HFF-Myc (cell line): ENCODE measurements around the gene FAM131A.

ENCODE experiments used
- DNase-seq: peaks from one replicate; pipeline ENCODE4 v3.0.0-alpha.2; 2011; ENCODE audit warnings: low read depth; ENCODE audit errors: extremely low read depth
- H3K4me3 ChIP-seq: replicated peaks from 2 replicates; pipeline ENCODE4 v1.5.1; 2011; ENCODE audit warnings: low read depth, mild to moderate bottlenecking, control low read depth, low read length
- CTCF ChIP-seq: IDR thresholded peaks from 2 replicates; pipeline ENCODE4 v1.5.1; 2012; ENCODE audit warnings: mild to moderate bottlenecking, low read depth, low read length, control low read depth; ENCODE audit errors: missing control alignments

Gene FAM131A

GRCh38 chr3:184333190-184333589, 4.2 kb upstream of the FAM131A start:
- H3K4me3 ChIP-seq = no peak overlapping the region
- TF ChIP-seq CTCF = no peak
- DNase-seq = no peak

- H3K4me3 ChIP-seq = no peak overlapping the region
- no peak for TF ChIP-seq CTCF
- DNase-seq = no peak
Measured at GRCh38 chr3:184333700-184334099, 3.7 kb upstream of the FAM131A start.

- no peak for DNase-seq
- TF ChIP-seq CTCF = no peak
- H3K4me3 ChIP-seq = no peak overlapping the region
Measured at GRCh38 chr3:184334470-184335158, 2.8 kb upstream of the FAM131A start.

- DNase-seq = no peak
- TF ChIP-seq CTCF = no peak
- peak overlapping the region; percentile 56; the same call in 1 of the 2 replicates for H3K4me3 ChIP-seq
Measured at GRCh38 chr3:184335291-184335660, 2.1 kb upstream of the FAM131A start.

- TF ChIP-seq CTCF = no peak
- no peak for DNase-seq
- H3K4me3 ChIP-seq = peak overlapping the region; percentile 56
Measured at GRCh38 chr3:184335661-184336546, 1.5 kb upstream of the FAM131A start.

- H3K4me3 ChIP-seq = peak overlapping the region; percentile 56
- DNase-seq = no peak
- TF ChIP-seq CTCF = no peak
Measured at GRCh38 chr3:184336547-184337398, 627 bp upstream of the FAM131A start.
